BLaER1 (cell line): Measurements from ENCODE around the gene ZNF134.

Experiments used
- H3K27ac ChIP-seq: shearing (Covaris generic); formaldehyde crosslinking; 2 replicates; pipeline ENCODE4 v1.8.1; 2022
- H3K27me3 ChIP-seq: shearing (Covaris generic); formaldehyde crosslinking; 2 replicates; pipeline ENCODE4 v1.8.1; 2022
- H3K36me3 ChIP-seq: shearing (Covaris generic); formaldehyde crosslinking; 2 replicates; pipeline ENCODE4 v1.8.1; 2022
- H3K4me1 ChIP-seq: shearing (Covaris generic); formaldehyde crosslinking; 2 replicates; pipeline ENCODE4 v1.8.1; 2022
- H3K4me2 ChIP-seq: shearing (Covaris generic); formaldehyde crosslinking; 2 replicates; pipeline ENCODE4 v1.8.1; 2022
- H3K4me3 ChIP-seq: shearing (Covaris generic); formaldehyde crosslinking; 2 replicates; pipeline ENCODE4 v1.8.1; 2022
- H3K9ac ChIP-seq: shearing (Covaris generic); formaldehyde crosslinking; 2 replicates; pipeline ENCODE4 v1.8.1; 2022
- H3K9me3 ChIP-seq: shearing (Covaris generic); formaldehyde crosslinking; 2 replicates; pipeline ENCODE4 v1.8.1; 2022
- H4K20me1 ChIP-seq: shearing (Covaris generic); formaldehyde crosslinking; 2 replicates; pipeline ENCODE4 v1.8.1; 2022
- Cebpa-rat ChIP-seq: shearing (Covaris generic); IDR thresholded peaks from 2 replicates; pipeline ENCODE4 v1.8.1; 2022

Gene ZNF134

DNA sequence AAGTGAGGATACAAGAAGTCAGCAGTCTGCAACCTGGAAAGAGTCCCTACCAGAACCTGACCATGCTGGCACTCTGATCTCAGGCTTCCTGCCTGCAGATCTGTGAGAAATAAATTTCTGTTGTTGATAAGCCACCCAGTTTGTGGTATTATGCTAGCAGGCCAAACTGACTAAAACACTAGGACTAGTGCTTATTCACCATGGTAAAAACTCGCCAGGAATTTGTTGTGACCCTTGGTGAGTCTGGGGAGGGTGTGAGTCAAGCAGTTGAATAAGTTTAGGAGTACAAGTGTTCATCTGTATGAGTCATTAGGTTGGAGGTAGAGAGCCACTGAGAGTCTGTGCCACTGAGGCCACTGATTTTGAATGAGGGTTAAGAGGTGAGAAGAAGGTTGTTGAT lies 26.5 kb upstream of the ZNF134 start:
- Histone ChIP-seq H3K4me3 (peak overlapping the region; percentile 49; the same call in 1 of the 2 replicates), H3K27me3 (no peaks in the 10 kb centered on the region), H3K27ac (no peak overlapping the region), H3K4me2 (no peak overlapping the region), H3K4me1 (peaks cover 20% of the 10 kb centered on the region), H3K9ac (no peak overlapping the region), H3K36me3 (peaks cover 79% of the 10 kb centered on the region), H4K20me1 (no peaks in the 10 kb centered on the region), H3K9me3 (peaks cover 90% of the 10 kb centered on the region)
- TF ChIP-seq Cebpa-rat, result no peak

DNA sequence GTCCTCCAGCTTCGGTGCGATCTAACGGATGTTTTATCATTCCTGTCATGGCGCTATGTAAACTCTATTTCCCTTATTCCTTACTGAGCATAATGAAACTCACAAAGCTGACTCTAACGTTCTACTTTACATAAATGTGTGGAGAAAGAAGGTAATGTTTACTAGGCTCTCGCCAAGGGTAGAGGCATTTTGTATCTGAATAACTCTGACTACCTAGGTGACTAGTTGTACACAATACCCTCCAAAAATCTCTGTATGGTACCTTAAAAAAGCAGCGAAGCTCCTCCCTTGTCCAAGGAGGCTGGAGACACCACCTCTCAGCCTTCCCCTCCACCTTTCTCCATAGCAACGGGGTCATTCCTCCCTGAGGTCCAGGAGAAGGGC lies 14.7 kb upstream of the ZNF134 start:
- H3K27ac ChIP-seq, result 0 out of 2 replicates have a peak overlapping the region, but pooled peaks have one; percentile 71

DNA sequence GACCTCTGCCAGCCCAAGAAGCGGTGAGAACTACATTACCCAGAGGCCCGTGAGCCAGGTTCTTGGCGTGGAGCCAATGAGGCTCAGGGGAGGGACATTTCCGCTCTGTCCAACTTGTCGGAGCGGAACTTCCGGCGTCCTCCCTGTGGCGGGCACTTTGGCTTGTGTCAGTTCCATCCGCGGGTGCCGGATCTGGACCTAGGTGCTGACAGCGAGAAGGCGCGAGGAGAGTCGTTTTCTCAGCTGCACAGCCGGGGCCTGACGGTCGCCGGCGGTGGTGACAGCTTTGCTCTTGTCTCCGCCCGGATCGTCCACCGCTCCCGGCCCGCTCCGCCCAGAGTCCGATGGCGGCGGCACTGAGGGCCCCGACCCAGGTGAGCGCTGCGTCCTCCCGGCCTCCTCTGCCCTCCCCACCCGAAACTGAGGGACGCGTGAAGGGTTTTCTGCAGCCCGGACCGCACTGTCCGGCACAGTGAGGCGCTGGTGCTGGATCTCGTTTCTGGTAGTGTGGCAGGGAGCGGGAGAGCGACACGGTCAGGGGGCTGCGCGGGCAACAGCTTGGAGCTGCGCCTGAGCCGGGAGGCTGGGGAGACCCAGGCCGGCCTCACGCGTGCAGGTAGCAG lies 14.2 kb upstream of the ZNF134 start, which contains the start of gene ZNF530:
Gene ZNF530, plus strand, starts transcription at position 125 of the 623 bp plus-strand sequence. CDS start 4,461 bp downstream, outside the sequence.
- Histone ChIP-seq H3K4me1 (peaks cover 24% of the 10 kb centered on the region), H3K27me3 (no peaks in the 10 kb centered on the region), H3K4me2 (peak within 1 kb of the TSS; percentile 99), H3K9me3 (peaks cover 22% of the 10 kb centered on the region; the same call in 1 of the 2 replicates), H4K20me1 (0 out of 2 replicates have a peak, but pooled peaks cover 5% of the 10 kb centered on the region), H3K27ac (peak within 1 kb of the TSS; percentile 71), H3K4me3 (peak within 1 kb of the TSS; percentile 97), H3K9ac (peak within 1 kb of the TSS; percentile 88), H3K36me3 (peaks cover 37% of the 10 kb centered on the region)
- no peak for TF ChIP-seq Cebpa-rat

More for the DNA sequence above, 14.7 kb upstream of the ZNF134 start:
- Histone ChIP-seq H3K36me3 (peaks cover 32% of the 10 kb centered on the region), H3K4me3 (peak overlapping the region; percentile 97), H3K4me2 (peak overlapping the region; percentile 99), H3K27me3 (no peaks in the 10 kb centered on the region), H3K4me1 (peaks cover 24% of the 10 kb centered on the region), H3K9ac (peak overlapping the region; percentile 88), H3K9me3 (peaks cover 17% of the 10 kb centered on the region; the same call in 1 of the 2 replicates), H4K20me1 (0 out of 2 replicates have a peak, but pooled peaks cover 5% of the 10 kb centered on the region)
- TF ChIP-seq Cebpa-rat, result no peak

DNA sequence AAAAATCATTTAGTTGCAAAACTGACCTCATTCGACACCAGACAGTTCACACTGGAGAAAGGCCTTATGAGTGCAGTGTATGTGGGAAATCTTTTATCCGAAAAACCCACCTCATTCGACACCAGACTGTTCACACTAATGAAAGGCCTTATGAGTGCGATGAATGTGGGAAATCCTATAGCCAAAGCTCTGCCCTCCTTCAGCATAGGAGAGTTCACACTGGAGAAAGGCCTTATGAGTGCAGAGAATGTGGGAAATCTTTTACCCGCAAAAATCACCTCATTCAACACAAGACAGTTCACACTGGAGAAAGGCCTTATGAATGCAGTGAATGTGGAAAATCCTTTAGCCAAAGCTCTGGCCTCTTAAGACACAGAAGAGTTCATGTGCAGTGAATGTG lies 7.1 kb upstream of the ZNF134 start:
- H3K9ac ChIP-seq, result no peak overlapping the region
- H3K4me1 ChIP-seq, result peaks cover 22% of the 10 kb centered on the region
- peaks cover 76% of the 10 kb centered on the region for H3K36me3 ChIP-seq
- H3K27ac ChIP-seq, result no peak overlapping the region
- H3K4me3 ChIP-seq, result no peak overlapping the region
- H4K20me1 ChIP-seq, result no peaks in the 10 kb centered on the region
- TF ChIP-seq Cebpa-rat, result no peak
- no peak overlapping the region for H3K4me2 ChIP-seq
- H3K9me3 ChIP-seq, result peaks cover 71% of the 10 kb centered on the region
- no peaks in the 10 kb centered on the region for H3K27me3 ChIP-seq

DNA sequence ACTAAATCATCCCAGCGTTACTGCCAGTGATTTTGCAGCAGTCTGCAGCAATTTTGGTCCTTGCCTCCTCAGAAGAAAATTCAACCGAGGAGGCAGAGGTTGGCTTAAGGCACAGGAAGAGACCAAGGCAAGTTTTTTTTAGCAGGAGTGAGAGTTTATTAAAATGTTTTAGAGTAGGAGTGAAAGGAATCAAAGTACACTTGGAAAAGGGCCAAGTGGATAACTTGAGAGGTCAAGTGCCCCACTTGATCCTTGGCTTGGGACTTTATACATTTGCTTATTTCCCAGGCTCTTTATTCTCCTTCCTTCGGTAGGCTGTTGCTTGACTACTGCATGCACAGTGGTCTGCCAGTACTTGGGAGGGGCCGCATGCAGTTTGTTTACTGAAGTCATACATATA lies 2.9 kb upstream of the ZNF134 start:
- Histone ChIP-seq H4K20me1 (no peaks in the 10 kb centered on the region), H3K4me2 (no peak overlapping the region), H3K9ac (no peak overlapping the region), H3K4me3 (no peak overlapping the region), H3K36me3 (peaks cover 47% of the 10 kb centered on the region), H3K4me1 (peaks cover 27% of the 10 kb centered on the region), H3K27me3 (no peaks in the 10 kb centered on the region), H3K9me3 (peaks cover 57% of the 10 kb centered on the region), H3K27ac (no peak overlapping the region)
- no peak for TF ChIP-seq Cebpa-rat

DNA sequence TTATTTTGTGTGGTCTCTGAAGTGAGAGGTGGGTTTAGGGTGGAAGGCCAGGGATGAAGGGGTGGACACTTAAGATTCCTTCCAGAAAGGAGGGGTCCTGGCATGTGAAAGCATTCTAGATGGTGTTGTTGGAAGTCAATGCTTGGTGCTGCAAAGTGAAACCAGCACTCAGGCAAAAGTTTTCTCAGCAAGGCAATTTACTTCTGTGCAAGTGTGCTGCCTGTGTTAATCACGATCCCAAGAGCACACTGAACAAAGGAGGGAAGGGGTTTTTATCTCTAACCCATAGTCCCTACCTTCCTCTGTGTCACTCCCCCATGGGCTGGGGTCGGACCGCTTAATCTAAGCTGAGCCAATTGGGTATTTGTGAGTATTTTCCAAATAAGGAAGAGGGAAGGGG lies 1.3 kb downstream of the ZNF134 start:
- H3K9ac ChIP-seq, result no peak overlapping the region
- H3K4me1 ChIP-seq, result peaks cover 5% of the 10 kb centered on the region; the same call in 1 of the 2 replicates
- peak overlapping the region; percentile 78 for H3K4me2 ChIP-seq
- peaks cover 65% of the 10 kb centered on the region for H3K36me3 ChIP-seq
- H4K20me1 ChIP-seq, result no peaks in the 10 kb centered on the region
- H3K9me3 ChIP-seq, result peaks cover 76% of the 10 kb centered on the region
- no peak overlapping the region for H3K27ac ChIP-seq
- TF ChIP-seq Cebpa-rat, result no peak
- H3K27me3 ChIP-seq, result no peaks in the 10 kb centered on the region
- peak overlapping the region; percentile 97 for H3K4me3 ChIP-seq

DNA sequence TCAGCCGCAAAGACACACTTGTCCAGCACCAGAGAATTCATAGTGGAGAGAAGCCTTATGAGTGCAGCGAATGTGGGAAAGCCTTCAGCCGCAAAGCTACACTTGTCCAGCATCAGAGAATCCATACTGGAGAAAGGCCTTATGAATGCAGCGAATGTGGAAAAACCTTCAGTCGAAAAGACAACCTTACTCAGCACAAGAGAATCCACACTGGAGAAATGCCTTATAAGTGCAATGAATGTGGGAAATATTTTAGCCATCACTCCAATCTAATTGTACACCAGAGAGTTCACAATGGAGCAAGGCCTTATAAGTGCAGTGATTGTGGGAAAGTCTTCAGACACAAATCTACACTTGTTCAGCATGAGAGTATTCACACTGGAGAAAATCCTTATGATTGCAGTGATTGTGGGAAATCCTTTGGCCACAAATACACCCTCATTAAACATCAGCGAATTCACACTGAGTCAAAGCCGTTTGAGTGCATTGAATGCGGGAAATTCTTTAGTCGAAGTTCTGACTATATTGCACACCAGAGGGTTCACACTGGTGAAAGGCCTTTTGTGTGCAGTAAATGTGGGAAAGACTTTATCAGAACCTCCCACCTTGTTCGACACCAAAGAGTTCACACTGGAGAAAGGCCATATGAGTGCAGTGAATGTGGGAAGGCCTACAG lies 6.8 kb downstream of the ZNF134 start:
- H3K4me1 ChIP-seq, result no peaks in the 10 kb centered on the region
- no peak for TF ChIP-seq Cebpa-rat
- H4K20me1 ChIP-seq, result no peaks in the 10 kb centered on the region
- peak overlapping the region; percentile 97 for H3K4me3 ChIP-seq
- H3K4me2 ChIP-seq, result no peak overlapping the region
- peaks cover 6% of the 10 kb centered on the region; the same call in 1 of the 2 replicates for H3K27me3 ChIP-seq
- H3K27ac ChIP-seq, result no peak overlapping the region
- H3K36me3 ChIP-seq, result peaks cover 99% of the 10 kb centered on the region
- H3K9me3 ChIP-seq, result peaks cover 99% of the 10 kb centered on the region
- no peak overlapping the region for H3K9ac ChIP-seq

DNA sequence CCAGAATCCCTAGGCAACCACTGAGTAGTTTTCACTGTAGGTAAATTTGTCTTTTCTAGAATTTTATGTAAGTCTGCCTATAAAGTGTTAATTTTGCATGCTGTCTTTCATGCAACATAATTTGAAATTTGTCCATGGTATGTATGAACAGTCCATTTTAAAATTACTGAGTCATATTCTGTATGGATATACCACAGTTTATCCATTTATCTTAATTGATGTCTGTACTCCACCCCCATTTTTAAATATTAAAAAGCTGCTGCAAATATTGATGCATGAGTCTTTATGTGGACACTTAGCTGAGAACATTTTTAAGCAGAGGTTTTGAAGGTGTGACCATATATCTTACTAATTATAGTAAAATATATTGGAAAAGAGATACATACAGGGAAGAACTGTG lies 9.0 kb downstream of the ZNF134 start:
- Histone ChIP-seq H3K27ac (no peak overlapping the region), H3K36me3 (peaks cover 89% of the 10 kb centered on the region), H3K27me3 (peaks cover 6% of the 10 kb centered on the region; the same call in 1 of the 2 replicates), H3K4me3 (0 out of 2 replicates have a peak overlapping the region, but pooled peaks have one; percentile 97), H3K4me2 (no peak overlapping the region), H3K4me1 (no peaks in the 10 kb centered on the region), H4K20me1 (no peaks in the 10 kb centered on the region), H3K9me3 (peaks cover 99% of the 10 kb centered on the region), H3K9ac (no peak overlapping the region)
- no peak for TF ChIP-seq Cebpa-rat

DNA sequence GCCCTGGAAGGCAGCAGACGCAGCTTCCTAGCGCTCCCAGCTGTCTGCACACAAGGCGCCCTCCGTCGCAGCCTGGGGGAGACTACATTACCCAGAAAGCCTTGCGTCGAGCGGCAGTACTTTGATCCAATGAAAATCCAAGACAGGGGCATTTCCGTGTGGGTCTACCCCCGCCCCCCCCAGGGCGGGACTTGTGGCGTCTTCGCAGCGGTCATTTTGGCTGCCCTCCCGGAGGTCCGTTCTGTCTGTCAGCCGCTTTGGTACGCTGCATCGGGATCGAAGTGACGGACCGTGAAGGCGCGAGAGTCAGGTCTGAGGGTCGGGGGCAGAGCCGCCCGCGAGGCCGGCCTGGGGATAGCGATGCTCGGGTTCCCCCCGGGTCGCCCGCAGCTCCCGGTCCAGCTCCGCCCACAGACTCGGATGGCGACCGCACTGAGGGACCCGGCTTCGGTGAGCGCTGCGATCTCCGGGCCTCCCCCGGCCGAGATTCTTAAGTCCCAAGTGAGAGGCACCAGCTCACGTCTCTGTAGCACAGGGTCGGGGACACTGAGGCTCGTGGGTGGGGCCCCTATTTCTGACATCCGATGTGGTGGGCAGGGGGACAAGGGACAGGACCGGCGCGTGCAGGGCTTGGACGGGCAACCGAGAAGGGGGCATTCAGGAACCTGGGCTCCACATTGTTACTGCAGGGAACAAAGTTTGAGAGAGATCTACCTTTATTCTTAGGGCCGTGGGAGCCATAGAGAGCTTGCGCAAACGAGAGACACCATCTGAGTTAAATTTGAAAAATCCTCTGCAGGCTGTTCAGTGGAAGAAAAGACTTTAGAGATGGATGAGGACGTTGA lies 19.2 kb downstream of the ZNF134 start, which contains the start of gene ZNF211:
Gene ZNF211, plus strand, starts transcription at position 182 of the 845 bp plus-strand sequence. Its CDS starts 179 bp downstream, at position 361.
- H3K4me2 ChIP-seq, result peak within 1 kb of the TSS; percentile 94
- peaks cover 28% of the 10 kb centered on the region for H3K9me3 ChIP-seq
- peak within 1 kb of the TSS; percentile 74 for H3K27ac ChIP-seq
- no peaks in the 10 kb centered on the region for H3K27me3 ChIP-seq
- peak within 1 kb of the TSS; percentile 88 for H3K9ac ChIP-seq
- no peaks in the 10 kb centered on the region for H4K20me1 ChIP-seq
- no peak for TF ChIP-seq Cebpa-rat
- H3K36me3 ChIP-seq, result peaks cover 65% of the 10 kb centered on the region
- peak within 1 kb of the TSS; percentile 98 for H3K4me3 ChIP-seq
- peaks cover 10% of the 10 kb centered on the region for H3K4me1 ChIP-seq
